GM06990 (cell line): Measurements from ENCODE around the gene POLR1G.

Experiments
- DNase-seq: peaks from one replicate; pipeline ENCODE4 v3.0.0-alpha.2; 2011; ENCODE audit not compliant: insufficient read length; ENCODE audit errors: extremely low read depth
- H3K27me3 ChIP-seq: replicated peaks from 2 replicates; pipeline ENCODE4 v1.6.0; 2011; ENCODE audit warnings: low read length; ENCODE audit not compliant: control insufficient read depth, insufficient read depth
- H3K36me3 ChIP-seq: 2 replicates; pipeline ENCODE4 v1.5.1; 2011; ENCODE audit warnings: low read length; ENCODE audit not compliant: control insufficient read depth, insufficient read depth
- H3K4me3 ChIP-seq: replicated peaks from 2 replicates; pipeline ENCODE4 v1.5.1; 2011; ENCODE audit warnings: low read depth, mild to moderate bottlenecking, control low read depth, low read length
- CTCF ChIP-seq: IDR thresholded peaks from 2 replicates; pipeline ENCODE4 v1.5.1; 2011; ENCODE audit warnings: low read length, control low read depth, mild to moderate bottlenecking, inconsistent platforms; ENCODE audit not compliant: insufficient read depth, poor library complexity, severe bottlenecking

The POLR1G gene

GRCh38 chr19:45444318-45445041 lies 38.0 kb downstream of the POLR1G start:
- Histone ChIP-seq H3K4me3 (peak overlapping the region; percentile 58), H3K36me3 (no peaks in the 10 kb centered on the region), H3K27me3 (no peaks in the 10 kb centered on the region)
- no peak for TF ChIP-seq CTCF
- DNase-seq, result peak; percentile 86

DNA sequence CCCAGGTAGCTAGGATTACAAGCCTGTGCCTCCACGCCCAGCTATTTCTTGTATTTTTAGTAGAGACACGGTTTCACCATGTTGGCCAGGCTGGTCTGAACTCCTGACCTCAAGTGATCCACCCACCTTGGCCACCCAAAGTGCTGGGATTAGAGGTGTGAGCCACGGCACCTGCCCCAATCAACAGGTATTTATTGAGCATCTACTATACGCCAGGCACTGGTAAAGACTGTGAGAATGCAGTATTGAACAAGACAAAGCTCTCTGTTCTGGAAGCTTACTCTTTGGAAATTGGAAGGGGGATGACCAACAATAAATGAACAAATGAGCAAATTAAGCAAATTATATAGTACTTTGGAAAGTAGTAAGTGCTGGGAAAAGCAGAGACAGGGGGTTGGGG lies 38.7 kb downstream of the POLR1G start:
- no peak for TF ChIP-seq CTCF

GRCh38 chr19:45446295-45446694 lies 39.9 kb downstream of the POLR1G start:
- TF ChIP-seq CTCF, result peak; percentile 53
- DNase-seq, result no peak

More for the DNA sequence above, 38.7 kb downstream of the POLR1G start:
- H3K36me3 ChIP-seq, result no peaks in the 10 kb centered on the region
- no peak overlapping the region for H3K4me3 ChIP-seq
- no peaks in the 10 kb centered on the region for H3K27me3 ChIP-seq
- DNase-seq, result no peak

DNA sequence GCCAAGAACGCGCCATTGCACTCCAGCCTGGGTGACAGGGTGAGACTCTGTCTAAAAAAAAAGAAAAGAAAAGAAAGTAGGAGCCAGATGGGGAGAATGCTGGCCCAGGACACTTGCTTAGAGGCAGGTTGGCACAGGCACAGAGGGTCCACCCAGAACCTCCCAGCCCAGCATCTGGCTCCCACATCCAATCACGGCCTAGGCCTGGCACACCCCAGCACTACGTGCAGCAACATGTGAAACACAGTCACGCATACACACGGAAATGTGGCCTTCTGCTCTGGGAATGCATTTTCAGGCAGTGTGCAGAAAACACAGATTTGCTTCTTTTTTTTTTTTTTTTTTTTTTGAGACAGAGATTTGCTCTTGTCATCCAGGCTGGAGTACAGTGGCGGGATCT lies 40.5 kb downstream of the POLR1G start:
- H3K4me3 ChIP-seq, result no peak overlapping the region
- no peaks in the 10 kb centered on the region for H3K36me3 ChIP-seq
- DNase-seq, result no peak
- no peak for TF ChIP-seq CTCF
- H3K27me3 ChIP-seq, result no peaks in the 10 kb centered on the region

More at GRCh38 chr19:45446295-45446694, 39.9 kb downstream of the POLR1G start:
- Histone ChIP-seq H3K27me3 (no peaks in the 10 kb centered on the region), H3K36me3 (no peaks in the 10 kb centered on the region), H3K4me3 (no peak overlapping the region)

- no peaks in the 10 kb centered on the region for H3K36me3 ChIP-seq
- H3K4me3 ChIP-seq, result no peak overlapping the region
- no peaks in the 10 kb centered on the region for H3K27me3 ChIP-seq
- TF ChIP-seq CTCF, result no peak
- DNase-seq, result no peak
Observed at GRCh38 chr19:45448425-45448756, 41.9 kb downstream of the POLR1G start.

GRCh38 chr19:45448887-45449299 lies 42.4 kb downstream of the POLR1G start:
- H3K4me3 ChIP-seq, result no peak overlapping the region
- no peaks in the 10 kb centered on the region for H3K36me3 ChIP-seq
- no peak for TF ChIP-seq CTCF
- H3K27me3 ChIP-seq, result no peaks in the 10 kb centered on the region
- DNase-seq, result no peak
